ENCODE results near the gene CBX5.

CBX5 gene

DNA sequence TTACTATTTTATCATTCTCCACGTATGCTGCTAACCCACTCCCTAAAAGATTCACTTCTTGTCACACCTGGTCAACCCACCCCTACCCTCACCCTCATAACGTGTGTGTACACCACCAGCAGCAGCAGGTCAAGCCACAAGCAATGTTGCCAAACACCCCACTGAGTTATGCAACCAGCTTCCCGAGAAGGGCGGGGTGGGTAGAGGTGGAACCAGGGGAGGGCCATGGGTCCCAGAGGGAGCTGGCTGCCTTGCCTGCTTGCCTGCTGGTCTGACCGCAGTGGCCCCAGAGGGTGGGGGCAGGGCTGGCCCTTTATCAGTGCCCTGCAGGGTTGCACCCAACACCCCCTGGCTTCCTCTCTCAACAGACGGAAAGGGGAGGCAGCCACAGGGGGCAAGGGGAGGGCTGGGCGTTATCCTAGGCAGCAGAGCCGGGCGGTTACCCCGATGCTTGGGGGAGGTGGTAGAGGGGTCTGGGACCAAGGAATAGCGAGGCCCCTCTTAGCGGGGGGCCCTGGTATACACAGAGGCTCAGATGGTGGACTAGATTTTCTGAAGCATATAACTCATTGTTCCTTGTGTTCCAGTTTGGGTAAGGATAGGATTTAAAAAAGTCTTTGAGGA lies 24.4 kb upstream of the CBX5 start:
- TF ChIP-seq, protein P1, sequence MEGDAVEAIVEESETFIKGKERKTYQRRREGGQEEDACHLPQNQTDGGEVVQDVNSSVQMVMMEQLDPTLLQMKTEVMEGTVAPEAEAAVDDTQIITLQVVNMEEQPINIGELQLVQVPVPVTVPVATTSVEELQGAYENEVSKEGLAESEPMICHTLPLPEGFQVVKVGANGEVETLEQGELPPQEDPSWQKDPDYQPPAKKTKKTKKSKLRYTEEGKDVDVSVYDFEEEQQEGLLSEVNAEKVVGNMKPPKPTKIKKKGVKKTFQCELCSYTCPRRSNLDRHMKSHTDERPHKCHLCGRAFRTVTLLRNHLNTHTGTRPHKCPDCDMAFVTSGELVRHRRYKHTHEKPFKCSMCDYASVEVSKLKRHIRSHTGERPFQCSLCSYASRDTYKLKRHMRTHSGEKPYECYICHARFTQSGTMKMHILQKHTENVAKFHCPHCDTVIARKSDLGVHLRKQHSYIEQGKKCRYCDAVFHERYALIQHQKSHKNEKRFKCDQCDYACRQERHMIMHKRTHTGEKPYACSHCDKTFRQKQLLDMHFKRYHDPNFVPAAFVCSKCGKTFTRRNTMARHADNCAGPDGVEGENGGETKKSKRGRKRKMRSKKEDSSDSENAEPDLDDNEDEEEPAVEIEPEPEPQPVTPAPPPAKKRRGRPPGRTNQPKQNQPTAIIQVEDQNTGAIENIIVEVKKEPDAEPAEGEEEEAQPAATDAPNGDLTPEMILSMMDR (IDR thresholded peaks at IDR 0.05), result no peak

DNA sequence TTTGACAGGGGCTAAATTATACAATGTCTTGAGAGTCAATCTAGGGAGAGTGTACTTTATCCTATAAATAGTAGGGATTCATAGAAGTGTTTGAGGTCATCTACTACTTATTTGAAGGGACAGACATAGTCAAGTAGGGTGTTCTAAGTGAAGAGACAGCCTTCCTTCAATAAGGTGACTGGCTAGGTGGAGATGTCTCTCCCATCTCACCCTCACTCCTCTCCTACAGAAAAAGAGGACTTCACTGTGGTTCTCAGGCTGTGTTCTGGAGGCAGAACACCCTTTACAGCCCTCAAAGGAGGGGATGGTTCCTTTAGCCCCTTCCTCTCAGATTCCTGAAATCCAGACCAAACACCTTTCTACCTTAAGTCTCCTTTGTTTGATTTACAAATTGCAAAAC lies 23.7 kb upstream of the CBX5 start:
- TF ChIP-seq, protein P1 (IDR thresholded peaks at IDR 0.05), result no peak

DNA sequence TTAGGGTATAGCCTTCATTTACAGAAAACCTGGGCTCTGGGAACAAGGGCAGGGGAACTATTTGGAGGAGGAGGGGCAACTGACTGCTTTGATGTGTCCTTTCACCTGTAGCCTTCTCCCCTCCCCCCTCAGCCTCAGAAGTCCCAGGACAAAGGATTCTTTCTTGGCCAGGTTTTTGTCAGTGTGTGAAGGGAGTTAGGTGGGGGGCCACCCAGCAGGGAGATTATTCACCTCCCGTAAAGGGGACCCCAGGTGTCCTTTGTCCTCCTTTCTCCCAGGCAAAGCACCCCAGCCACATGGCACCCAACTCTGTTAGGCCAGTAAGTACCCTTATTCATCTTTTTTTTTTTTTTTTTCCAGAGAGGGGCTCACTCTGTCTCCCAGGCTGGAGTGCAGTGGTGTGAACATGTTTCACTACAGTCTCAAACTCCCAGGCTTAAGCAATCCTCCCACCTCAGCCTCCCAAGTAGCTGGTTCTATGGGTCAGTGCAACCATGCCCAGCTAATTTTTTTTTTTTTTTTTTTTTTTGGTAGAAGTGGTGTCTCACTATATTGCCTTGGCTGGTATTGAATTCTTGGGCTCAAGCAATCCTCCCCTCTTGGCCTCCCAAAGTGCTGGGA lies 21.6 kb upstream of the CBX5 start:
- TF ChIP-seq, protein P1 (IDR thresholded peaks at IDR 0.05), result no peak

DNA sequence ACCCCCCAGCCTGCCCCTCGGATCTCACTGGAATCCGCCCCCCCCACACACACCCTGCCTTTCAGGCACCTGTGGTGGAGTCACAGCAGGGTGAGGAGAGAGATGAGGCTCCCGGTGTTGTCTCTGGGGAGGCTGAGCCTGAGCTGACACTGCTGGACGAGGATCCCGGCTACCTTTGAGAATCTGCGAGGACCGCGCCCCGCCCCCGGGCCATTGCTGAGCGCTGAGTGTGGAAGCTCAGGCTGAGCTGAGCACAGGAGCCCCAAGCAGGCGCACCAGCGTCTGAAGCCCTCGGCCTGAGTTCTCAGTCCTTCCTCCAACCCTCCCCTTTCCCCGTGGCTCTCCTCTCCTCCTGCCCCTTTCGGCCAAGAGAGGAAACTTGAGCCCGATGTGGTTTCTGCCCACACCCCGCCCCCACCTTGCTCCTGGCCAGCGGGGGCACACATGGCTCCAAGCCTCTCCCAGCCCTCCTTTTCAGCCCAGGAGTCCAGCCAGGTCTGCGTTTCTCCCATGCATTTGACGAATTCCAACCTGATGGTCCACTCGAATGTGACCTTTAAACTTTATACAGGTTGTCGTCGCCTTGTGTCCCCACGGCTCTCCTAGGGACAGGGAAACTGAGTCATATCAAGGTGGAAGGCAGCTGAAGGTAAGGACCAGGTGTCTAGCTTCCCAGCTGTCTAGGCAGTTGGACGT lies 21.0 kb upstream of the CBX5 start, which contains the start of gene NFE2:
Gene NFE2 (minus strand): TSS at position 284 of the 696 bp plus-strand sequence. CDS start 5,767 bp downstream, outside the sequence.
- TF ChIP-seq, protein P1 (IDR thresholded peaks at IDR 0.05), result no peak

DNA sequence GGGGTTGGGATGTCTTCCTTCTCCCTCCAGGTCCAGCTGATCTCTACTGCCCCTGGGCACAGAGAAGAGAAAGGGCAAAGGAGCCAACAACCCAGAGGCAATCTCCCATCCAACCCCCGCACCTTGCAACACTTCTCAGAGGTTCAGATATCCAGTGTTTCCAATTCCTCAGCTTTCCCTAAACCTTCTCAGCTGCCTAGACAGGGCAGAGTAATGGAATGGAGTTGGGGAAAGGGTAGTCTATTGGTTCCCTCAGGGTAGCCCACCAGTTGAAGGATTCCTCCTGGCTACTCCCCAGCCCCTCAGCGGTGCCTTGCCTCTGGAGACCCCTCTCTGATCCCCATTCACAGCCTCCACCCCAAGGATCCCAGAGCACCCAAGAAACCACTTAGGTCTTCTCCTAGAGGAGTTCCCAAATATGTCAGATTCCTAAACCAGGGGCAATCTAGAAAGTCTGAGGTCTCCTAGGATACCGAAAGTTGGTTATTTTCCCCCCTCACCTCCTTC lies 20.4 kb upstream of the CBX5 start:
- TF ChIP-seq, protein P1 (IDR thresholded peaks at IDR 0.05), result no peak

DNA sequence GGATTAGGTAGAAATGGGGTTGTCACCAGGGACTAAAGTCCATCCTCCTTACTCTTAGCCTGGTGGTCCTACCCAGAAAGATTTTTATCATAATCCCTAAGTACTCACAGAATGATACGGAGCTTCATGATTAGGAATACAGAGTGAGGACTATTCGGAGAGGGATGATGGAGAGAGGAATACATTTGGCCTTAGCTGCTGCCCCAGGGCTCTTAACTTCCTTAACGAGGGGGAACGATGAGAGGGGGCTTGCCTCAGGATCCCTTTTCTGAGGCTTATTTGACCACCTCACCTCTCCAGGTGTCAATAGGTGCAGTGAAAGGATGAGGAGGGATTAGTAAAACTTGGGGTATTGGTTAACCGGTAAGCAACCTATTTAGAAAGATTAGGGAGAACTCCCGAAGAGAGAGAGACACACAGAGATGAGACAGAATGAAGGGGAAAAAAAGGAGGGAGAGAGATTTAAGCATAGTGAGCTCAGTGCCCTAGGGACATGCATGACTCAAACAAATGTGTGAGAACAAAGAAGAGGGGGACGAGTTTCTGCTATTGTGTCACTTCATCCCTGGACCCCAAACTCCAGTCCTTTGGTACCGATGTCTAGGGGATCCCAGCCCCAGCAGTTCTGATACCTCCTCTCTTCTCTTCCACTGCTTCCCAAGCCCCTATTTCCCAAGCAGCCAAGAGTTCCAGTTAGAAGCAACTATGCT lies 19.7 kb upstream of the CBX5 start:
- TF ChIP-seq, protein P1 (IDR thresholded peaks at IDR 0.05), result no peak

DNA sequence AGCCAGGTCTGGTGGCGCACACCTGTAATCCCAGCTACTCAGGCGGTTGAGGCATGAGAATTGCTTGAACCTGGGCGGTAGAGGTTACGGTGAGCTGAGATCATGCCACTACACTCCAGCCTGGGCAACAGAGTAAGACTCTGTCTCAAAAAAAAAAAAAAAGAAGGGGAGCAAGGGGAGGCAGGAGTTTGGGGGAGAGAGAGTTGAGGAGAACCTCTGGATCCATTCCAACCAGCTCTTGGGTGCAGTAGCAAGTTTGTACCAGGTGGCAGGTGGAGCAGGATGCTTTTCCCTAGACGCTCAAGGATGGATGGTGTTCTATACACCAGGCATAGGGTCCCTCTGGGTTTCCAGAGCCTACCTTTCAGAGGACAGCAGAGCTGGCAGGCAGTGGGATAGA lies 19.0 kb upstream of the CBX5 start:
- TF ChIP-seq, protein P1 (IDR thresholded peaks at IDR 0.05), result no peak
